ENCODE results near the gene PCOLCE2. TPM values are rescaled to one million over a fixed set of nuclear protein-coding genes. Genes with fewer than 3 reads are reported as not detected.

Gene PCOLCE2, protein sequence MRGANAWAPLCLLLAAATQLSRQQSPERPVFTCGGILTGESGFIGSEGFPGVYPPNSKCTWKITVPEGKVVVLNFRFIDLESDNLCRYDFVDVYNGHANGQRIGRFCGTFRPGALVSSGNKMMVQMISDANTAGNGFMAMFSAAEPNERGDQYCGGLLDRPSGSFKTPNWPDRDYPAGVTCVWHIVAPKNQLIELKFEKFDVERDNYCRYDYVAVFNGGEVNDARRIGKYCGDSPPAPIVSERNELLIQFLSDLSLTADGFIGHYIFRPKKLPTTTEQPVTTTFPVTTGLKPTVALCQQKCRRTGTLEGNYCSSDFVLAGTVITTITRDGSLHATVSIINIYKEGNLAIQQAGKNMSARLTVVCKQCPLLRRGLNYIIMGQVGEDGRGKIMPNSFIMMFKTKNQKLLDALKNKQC
- total RNA-seq: 10 to 100 TPM in 1 of 9 donors, 1 to 10 TPM in 8; 1.4 to 14.6 (median 3.6) TPM
- polyA plus RNA-seq: 10 to 100 TPM in 1 of 3 donors, 1 to 10 TPM in 2; 4.6 to 18.2 (median 5.3) TPM
- long read RNA-seq, donor 1, partial matches to known transcripts: 0 of 2 reads
- long read RNA-seq, donor 1, other reads (novel, unspliced or antisense): 0 of 2 reads
- long read RNA-seq, donor 2, partial matches to known transcripts: 0 of 4 reads
- long read RNA-seq, donor 2, other reads (novel, unspliced or antisense): 0 of 4 reads
- long read RNA-seq, donor 3, partial matches to known transcripts: 0 of 1 reads
- long read RNA-seq, donor 3, other reads (novel, unspliced or antisense): 0 of 1 reads
- long read RNA-seq, donor 4: 0 reads
- long read RNA-seq, donor 5, transcript PCOLCE2-201 (9 exons, 2,021 nt): major isoform, 6 of 6 reads
- long read RNA-seq, donor 5, partial matches to known transcripts: 0 of 6 reads
- long read RNA-seq, donor 5, other reads (novel, unspliced or antisense): 0 of 6 reads
- long read RNA-seq, donor 6: 0 reads
- long read RNA-seq, donor 7, partial matches to known transcripts: 0 of 4 reads
- long read RNA-seq, donor 7, other reads (novel, unspliced or antisense): 0 of 4 reads
- long read RNA-seq, donor 8, partial matches to known transcripts: 0 of 3 reads
- long read RNA-seq, donor 8, other reads (novel, unspliced or antisense): 0 of 3 reads
- long read RNA-seq, donor 9, partial matches to known transcripts: 0 of 2 reads
- long read RNA-seq, donor 9, other reads (novel, unspliced or antisense): 0 of 2 reads
- long read RNA-seq, donor 10, partial matches to known transcripts: 0 of 3 reads
- long read RNA-seq, donor 10, other reads (novel, unspliced or antisense): 0 of 3 reads

DNA sequence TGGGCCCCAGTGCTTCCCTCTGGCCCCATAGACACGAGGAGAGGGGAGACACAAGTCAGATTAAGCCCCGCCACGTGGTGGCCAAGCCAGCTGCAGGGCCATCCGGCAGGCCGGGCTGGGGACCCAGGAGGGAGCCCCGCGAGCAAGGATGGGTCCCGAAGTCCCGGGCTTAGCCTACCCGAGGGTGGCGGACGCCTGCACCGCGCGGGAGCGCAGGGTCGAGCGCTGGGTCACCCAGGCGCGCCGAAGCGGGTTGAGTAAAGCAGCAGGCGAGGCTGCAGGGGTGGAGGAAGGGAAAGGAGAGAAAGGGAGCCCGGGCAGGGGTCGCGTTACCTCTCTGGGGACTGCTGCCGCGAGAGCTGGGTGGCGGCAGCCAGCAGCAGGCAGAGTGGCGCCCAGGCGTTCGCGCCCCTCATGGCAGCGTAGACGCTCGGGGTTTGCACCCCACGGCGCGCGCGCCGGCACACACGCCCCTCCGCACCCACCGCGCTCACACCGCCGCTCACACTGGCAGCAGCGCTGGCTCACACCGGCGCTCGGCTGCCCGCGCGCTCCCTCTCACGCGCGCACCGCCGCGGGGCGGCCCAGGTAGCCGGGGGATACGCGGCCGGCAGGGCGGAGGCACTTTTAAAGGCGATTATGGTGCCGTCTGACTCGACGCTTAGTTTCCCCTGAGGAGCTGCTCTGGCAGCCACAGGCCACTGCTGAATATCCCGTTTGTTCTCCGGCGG is at the start of gene PCOLCE2:
Gene PCOLCE2 (minus strand): TSS at position 603 of the 731 bp plus-strand sequence. CDS start 187 bp downstream, at position 416.
- Histone ChIP-seq H3K27me3 (peaks cover 26% of the 10 kb centered on the region), H3K4me1 (replicated peaks in 1 of 2) (peaks cover 8 to 14% of the 10 kb centered on the region in 2 donors), H3K36me3 (replicated peaks in 1 of 2) (no peaks in the 10 kb centered on the region), H3K4me3 (peak within 1 kb of the TSS in 2 of 4 donors; percentile 30 to 74), H3K27ac (no peak within 1 kb of the TSS), H3K9me3 (replicated peaks in 1 of 3) (no peaks in the 10 kb centered on the region)
- TF ChIP-seq, protein P1, sequence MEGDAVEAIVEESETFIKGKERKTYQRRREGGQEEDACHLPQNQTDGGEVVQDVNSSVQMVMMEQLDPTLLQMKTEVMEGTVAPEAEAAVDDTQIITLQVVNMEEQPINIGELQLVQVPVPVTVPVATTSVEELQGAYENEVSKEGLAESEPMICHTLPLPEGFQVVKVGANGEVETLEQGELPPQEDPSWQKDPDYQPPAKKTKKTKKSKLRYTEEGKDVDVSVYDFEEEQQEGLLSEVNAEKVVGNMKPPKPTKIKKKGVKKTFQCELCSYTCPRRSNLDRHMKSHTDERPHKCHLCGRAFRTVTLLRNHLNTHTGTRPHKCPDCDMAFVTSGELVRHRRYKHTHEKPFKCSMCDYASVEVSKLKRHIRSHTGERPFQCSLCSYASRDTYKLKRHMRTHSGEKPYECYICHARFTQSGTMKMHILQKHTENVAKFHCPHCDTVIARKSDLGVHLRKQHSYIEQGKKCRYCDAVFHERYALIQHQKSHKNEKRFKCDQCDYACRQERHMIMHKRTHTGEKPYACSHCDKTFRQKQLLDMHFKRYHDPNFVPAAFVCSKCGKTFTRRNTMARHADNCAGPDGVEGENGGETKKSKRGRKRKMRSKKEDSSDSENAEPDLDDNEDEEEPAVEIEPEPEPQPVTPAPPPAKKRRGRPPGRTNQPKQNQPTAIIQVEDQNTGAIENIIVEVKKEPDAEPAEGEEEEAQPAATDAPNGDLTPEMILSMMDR (IDR thresholded peaks at IDR 0.05): no peak
- no peak for TF ChIP-seq POLR2A (IDR thresholded peaks at IDR 0.05)
- WGBS, 4 donors: 1 to 2% (median 1%) methylated on average over 23 to 74 of the region's 74 CpGs; no CpG with 5 or more reads in 1 of the 4 donors
- DNase-seq: peak in 3 of 7 donors; percentile 16 to 21 (median 17)
- intact Hi-C loops (cut with DNase I): no loop called here

DNA sequence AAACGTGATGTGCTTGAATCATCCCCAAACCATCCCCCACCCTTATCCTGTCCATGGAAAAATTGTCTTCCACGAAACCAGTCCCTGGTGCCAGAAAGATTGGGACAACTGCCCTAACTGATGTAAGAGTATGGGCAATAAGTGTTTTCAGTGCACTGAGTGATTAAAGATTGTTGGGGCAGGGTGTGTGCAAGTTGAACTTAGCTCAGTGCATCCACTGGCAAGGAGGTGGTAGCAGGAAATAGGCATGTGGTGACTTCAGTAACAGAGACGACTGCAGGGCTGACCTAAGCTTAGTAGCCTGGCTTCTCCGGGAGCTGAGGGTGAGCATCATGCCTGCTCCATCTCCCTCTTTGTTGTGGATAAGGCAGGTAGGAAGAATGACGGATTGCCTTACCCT is 47.1 kb upstream of the PCOLCE2 start:
- WGBS, 4 donors: 71 to 75% (median 73%) methylated on average over 5 of the region's 5 CpGs
- H3K36me3 ChIP-seq (replicated peaks in 1 of 2): no peaks in the 10 kb centered on the region
- H3K27me3 ChIP-seq: no peaks in the 10 kb centered on the region
- no peak for TF ChIP-seq POLR2A (IDR thresholded peaks at IDR 0.05)
- TF ChIP-seq, protein P1 (IDR thresholded peaks at IDR 0.05): no peak
- H3K4me1 ChIP-seq (replicated peaks in 1 of 2): no peaks in the 10 kb centered on the region
- H3K9me3 ChIP-seq (replicated peaks in 1 of 3): no peaks in the 10 kb centered on the region
- H3K4me3 ChIP-seq: no peak overlapping the region
- intact Hi-C loops (cut with DNase I): loop anchor here in 1 of 2 donors (10.0 kb wide), 1 partner anchor 59 kb away; no protein-coding TSS in a partner anchor
- no peak for DNase-seq
- H3K27ac ChIP-seq: no peak overlapping the region

DNA sequence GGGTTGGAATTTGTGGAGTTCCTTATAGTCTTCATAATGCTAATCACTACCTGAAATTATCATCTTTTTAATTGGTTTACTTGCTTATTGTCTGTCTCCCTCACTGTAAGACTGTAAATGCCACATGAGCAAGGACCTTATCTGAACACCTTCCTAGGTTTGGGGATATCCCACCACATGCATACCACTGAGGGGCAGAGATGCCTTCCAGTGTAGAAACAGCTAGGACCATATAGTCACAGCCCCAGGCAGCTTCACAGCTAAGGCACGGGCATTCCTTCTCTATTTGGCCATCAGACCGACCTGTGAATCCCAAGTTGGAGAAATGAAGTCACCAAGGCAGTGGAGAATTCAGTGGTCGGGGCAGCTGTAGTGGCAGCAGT is 46.0 kb upstream of the PCOLCE2 start:
- WGBS, 4 donors: 86 to 92% (median 88%) methylated on average over 3 of the region's 3 CpGs
- H3K27ac ChIP-seq: no peak overlapping the region
- no peaks in the 10 kb centered on the region for H3K4me1 ChIP-seq (replicated peaks in 1 of 2)
- no peak for DNase-seq
- H3K36me3 ChIP-seq (replicated peaks in 1 of 2): no peaks in the 10 kb centered on the region
- TF ChIP-seq POLR2A (IDR thresholded peaks at IDR 0.05): no peak
- TF ChIP-seq, protein P1 (IDR thresholded peaks at IDR 0.05): no peak
- intact Hi-C loops (cut with DNase I): loop anchor here (5.0 to 10.0 kb wide), 2 partner anchors 52 to 60 kb away; no protein-coding TSS in a partner anchor
- no peaks in the 10 kb centered on the region for H3K9me3 ChIP-seq (replicated peaks in 1 of 3)
- H3K4me3 ChIP-seq: no peak overlapping the region
- H3K27me3 ChIP-seq: no peaks in the 10 kb centered on the region

Data from adrenal gland (tissue), 19 donors.